NCI-H128 (cell line): Measurements from ENCODE around the gene AFDN.

Experiments
- DNase-seq: peaks from one replicate; lab custom pipeline; 2025; ENCODE audit not compliant: unreplicated experiment; lab: John Stamatoyannopoulos, UW

The AFDN gene

DNA sequence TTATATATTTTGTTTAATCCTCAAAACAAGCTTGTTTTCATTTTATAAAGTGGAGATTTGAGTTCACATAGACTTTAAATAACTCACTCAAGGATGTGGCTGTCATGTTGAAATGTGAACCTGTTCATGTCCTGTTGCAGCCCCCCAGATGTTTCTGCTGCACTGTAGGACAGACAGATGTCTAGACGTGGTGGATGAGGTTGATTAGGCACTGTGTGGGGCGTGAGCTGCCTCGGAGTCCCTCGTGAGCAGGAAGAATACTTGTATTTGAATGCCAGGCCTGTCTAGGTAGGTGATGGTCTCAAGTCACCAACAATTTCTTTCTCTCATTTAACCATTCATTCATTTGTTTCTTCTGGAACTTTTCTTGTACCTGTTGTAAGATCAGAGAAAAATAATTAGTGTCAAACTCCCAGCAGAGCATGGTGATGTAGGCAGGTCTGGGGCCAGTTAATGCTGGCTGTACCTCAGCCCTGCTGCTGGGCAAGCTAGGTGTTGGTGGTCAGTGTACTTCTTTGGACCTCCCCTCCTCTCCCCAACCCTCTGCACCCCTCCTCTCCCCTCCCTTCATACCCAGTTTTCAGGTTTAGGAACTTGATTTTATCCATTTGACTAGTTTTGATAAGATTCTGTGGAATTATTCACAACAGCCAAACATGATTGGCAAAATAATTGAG, 34.0 kb downstream of the AFDN start:
- no peak for DNase-seq

DNA sequence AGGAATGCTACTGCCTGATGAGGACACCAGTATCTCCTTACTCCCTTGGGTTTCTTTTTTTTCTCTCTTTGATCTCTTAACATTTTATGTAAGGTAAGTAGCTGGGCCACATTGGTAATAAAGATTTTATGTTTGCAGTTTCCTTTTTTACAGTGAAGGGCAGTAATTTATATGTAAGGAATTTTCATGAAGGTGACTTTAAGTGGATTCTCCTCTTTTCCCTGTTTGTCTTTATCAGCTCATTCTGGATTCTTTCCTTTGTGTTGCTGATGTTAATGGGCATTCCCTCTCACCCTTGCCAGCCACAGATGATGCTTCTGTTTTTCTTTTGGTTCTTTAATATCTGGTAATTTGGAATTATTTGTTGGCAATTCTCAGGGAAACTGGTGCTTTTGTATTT, 34.7 kb downstream of the AFDN start:
- no peak for DNase-seq

DNA sequence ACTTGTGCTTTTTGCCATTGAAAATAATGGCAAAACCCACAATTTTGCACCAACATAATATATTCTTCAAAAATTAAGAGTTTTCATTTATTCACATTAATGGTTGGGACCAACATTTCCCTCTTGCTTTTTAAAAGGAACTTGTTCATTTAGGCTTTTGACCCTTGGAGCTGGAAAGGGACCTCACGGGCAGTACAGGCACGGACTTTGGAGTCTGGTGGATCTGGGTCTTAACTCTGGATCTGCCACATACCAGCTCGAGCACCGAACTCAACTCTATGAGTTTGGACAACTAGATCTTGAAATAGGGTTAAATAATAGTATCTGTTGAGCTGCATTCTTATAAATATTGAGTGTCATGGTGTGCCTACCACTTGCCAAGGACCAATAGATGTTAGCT, 37.2 kb downstream of the AFDN start:
- DNase-seq, result no peak

DNA sequence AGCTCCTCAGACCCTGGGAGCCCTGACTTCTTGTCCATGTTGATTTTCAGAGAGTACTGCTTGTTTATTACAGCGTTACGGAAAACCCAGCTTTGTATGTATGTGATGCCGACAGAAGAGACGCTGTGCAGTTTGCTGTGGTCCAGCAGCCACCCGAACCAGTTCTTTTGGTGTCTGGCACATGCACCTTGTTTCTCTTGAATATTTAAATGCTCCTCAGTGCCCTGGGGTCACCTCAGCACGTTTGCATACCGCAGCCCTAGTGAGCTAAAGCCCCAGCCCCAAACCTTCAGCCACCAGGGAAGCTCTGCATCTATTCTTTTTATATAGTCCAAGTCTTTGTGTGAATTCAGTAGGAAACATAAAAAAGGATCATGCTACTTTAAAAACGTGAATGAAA, 39.9 kb downstream of the AFDN start:
- DNase-seq, result no peak

DNA sequence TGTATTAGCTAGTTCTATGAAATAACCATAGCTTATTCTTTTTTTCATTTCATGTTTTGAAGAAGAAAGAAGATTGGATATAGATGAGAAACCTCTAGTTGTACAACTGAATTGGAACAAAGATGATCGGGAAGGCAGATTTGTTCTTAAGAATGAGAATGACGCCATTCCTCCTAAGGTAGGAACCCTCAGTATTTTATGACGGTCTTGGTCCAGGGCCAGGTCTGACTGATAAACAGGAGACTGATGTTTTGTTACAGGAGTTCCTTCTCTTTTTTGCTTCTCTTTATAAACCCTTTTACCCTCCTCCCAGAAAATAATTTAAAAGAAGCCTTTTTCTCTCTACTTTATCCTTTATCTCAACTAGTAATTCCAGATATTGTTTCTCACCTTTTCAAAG, 43.6 kb downstream of the AFDN start:
- DNase-seq, result no peak

DNA sequence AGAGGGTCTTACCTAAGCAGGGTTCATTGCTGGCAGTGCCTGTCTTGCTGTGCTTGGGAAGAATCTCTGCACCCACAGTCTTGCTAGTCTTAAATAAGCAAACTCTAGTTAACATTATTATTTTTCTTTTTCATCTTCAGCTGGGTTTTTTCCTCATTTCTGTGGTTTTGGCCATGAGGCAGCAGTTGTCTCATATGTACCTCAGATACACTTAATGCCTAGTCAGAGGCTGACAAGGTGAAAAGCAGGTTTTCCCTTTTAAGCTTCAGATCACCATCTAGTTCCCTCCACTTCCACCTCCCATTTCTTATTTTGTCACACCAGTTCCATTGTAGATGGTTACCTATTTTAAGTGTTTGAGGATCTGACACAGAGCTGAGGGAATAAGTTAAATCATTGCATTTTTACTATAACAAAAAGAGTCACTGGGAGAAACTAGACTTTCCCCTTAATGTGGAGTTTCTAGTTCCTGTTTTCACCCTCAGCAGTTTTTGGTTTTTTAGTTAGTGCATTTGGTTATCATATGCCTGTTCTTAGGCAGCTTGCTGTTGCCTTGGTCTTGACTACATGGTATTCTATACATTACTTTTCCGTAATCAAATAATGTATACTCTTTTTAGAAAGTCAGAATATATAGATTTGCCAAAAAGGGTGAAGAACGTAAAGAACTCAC, 46.0 kb downstream of the AFDN start:
- DNase-seq, result no peak

DNA sequence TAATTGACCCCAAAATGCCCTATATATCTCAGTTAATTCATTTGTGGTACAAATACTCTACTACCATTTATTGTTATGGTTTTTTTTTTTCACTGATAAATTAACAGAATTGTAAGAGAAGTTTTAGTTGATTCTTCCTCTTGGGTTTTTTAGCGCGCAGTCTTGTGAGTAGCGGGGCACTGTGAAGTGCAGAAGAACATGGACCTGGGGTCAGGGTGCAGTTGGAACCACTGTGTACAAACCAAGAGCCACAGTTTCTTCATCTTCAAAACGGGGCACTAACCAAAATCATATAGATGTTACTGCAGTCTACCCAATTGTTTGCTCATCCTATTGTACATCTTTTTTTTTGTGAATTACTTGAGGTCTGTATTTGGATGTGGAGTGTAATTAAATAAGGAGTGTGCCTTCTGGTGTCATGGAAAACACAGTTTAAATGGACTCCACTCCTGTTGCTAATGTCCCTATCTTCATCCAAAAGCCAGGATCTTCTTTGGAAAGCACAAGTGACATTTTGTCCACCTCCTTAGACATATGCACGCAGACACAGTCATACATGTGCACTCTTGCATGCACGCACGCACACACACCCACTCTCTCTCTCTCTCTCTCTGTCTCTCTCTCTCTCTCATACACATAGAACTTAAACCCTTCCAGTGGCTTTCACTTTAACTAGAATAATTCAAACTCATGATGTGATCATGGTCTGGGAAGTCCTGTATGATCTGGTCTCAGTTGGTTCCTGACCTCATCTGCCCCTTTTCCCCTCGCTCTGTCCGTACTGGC, 51.5 kb downstream of the AFDN start:
- DNase-seq, result no peak

DNA sequence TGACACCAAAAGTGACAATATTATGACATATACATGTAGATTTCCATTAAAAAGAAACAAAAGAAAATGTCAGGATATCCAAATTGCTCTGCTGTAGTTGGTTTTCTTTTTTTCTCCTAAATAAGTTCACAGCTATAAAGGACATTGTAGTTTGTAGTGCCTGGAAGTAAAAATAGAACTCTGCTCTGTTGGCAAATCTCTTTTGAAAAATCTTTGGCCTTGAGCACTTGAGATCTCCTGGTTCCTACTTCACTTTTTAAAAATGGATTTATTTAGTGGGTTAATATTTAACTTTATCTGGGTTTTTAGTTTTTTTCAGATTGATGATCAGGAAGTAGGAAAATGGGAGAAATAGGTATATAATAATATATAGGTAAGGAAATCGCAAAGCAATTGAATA, 52.9 kb downstream of the AFDN start:
- DNase-seq, result no peak

DNA sequence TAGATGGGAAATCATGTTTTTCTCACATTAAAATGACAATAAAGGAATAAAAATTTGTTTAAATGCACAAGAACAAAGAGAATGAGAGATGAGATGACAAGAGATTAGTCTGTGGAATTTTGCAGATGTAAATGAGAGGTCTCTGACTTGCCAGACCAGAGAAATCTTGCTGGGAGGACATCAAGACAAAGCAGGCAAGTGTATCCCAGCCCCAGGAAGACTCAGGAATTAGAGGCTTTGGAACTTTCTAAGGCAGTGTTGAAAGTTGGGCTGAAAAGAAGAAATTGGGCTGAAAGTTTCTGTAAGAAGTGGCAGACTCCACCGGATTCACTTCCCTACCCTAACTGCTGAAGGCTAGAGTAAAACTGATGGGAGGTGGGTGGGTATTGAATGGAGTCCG, 54.6 kb downstream of the AFDN start:
- DNase-seq, result no peak

DNA sequence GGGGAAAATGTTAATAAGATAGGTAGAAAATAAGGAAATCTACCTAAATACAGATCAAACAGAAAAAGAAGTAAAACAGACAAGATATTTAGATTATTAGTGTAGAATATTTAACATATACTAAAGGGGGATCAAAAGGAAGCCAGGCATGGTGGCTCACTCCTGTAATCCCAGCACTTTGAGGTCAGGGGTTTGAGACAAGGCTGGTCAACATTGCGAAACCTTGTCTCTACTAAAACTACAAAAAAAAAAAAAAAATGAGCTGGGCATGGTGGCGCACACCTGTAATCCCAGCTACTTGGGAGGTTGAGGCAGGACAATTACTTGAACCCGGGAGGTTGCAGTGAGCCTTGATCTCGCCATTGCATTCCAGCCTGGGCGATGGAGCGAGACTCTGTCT, 55.5 kb downstream of the AFDN start:
- no peak for DNase-seq

DNA sequence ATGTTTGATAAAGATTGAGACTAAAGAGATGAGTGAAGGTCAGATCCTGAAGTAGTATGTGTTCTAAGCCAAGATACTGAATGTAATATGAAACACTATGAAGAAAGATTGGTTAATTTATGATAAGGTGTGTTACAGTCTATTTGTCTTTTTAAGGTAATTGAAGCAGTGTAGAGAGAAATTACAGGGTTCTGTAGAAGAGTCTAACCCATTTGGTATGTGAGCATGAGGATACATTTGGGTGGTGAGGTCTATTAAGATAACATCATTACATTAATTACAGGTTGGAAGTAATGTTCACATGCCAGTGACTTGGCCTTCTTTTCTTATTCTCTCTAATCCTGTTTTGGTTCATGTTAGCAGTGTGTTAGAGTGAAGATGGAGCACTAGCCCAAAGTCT, 61.4 kb downstream of the AFDN start:
- DNase-seq, result no peak

DNA sequence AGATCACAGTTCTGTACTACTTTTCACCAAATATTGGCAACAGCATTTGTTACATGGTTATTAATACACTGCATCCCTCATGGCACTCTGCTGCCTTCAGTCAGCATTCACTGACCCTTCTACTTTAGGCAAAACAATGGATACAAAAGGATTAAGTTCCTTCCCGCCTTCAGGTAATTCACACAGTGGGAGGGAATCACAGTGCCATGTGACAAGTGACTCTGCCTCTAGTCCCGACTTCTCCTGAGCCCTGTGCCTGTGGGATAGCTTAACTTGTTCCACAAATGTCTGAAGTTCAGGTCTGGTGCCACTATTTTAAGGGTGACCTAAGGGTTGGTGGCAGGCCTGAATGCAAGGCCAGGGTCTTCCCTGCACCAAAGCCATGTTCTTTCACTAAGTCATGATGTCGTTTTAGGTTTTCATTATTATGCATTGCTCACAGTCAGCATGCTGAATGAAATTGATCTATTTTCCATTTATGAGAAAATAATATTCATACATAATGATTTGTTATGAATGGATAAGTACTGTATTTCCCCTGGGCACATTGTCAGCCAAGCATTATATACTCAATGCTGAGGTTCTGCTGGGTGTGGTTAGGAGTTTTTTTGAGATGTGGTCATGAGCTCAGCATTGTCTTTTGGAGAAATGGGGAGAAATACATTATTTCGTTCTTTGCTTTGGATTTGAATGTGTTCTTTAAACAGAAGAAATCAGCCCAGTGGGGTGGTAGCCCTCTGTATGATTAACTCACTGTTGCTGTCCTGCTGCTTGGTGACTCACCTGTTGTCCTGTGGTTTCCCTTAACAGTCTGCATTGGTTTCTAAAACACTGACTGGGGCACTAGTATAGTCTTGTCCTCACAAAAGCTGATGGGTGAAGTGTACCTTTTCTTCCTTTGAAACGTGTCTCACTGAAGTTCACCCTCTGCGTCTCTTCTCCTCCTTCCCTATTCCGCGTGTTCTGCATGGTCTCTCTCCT, 66.4 kb downstream of the AFDN start:
- no peak for DNase-seq

DNA sequence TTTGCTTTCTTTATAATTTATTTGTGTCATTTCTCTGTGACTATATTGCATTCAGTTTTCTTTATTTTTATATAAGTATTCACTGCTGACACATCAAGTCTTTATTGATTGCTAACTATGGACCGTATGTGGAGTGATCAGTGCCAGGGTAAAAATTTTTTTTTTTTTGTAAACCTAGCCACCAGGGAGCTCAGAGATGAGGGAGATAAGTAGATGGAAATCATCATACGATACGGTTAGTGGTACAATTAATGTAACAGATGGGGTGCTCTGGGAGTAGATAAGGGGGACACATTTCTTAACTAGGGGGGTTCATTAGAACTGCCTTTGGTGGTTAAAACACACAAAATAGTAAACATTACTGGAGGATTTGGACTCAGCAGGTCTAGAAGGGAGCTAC, 68.3 kb downstream of the AFDN start:
- no peak for DNase-seq

DNA sequence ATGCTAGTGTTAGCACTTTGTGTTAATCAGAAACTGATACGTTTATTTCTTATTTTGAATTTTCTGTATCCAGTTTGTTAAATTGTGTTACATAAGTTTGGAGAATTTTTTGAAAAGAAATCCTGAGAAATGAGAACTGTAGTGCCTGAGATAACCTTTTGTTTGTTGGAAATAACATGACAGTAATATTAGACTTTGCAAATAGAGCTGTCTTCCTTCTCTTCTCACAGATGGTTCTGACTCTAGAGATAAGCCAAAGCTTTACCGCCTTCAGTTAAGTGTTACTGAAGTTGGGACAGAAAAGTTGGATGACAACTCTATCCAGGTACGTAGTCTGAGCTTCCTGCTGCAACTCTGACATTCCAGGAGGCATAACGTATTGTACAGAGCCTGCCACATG, 69.9 kb downstream of the AFDN start:
- DNase-seq, result no peak

DNA sequence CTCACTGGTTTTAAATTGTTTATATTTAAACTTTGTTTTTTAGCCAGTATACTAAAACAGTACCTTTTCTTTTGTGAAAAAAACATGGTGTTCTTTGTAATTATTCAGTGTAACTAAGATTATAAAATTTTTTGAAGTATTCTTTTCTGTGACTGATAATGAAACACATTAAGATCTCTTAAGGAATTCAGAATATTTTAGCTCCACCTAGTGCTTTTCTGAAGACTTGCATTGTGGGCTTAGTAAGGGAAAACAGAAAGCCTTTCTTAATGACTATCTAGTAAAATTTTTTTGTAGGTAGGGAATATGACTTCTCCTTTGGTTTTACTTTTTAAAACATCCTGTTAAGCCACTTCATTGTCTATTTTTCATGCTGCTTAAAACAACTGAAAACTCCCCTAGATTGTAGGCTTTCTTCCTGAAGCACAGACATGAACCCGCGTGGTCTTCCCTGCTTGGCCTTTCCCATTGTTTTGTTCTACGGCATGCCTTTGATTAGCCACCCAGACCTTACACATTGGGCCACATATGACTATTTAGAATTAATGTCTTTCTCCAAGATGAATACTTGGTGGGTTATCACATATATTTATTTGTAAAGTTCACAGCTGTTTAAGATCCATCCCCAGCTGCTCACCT, 72.1 kb downstream of the AFDN start:
- no peak for DNase-seq

DNA sequence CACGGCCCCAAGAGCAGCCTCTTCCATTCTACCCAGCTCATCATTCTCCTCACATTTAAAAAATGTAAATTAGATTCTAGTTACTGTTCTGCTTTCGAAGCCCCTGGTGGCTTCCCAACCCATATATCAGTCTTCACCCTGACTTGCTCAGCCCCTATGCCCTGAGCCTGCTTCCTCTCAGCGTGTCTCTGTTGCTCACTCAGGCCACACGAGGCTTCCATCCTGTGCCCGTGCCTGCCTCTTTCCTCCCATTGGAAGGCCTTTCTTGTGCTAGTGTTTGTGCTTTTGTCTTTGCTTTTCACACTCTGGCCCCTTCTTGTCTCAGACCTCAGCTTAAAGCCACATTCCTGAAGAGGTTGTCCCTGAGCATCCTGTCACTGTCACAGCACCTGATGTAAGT, 78.1 kb downstream of the AFDN start:
- no peak for DNase-seq

DNA sequence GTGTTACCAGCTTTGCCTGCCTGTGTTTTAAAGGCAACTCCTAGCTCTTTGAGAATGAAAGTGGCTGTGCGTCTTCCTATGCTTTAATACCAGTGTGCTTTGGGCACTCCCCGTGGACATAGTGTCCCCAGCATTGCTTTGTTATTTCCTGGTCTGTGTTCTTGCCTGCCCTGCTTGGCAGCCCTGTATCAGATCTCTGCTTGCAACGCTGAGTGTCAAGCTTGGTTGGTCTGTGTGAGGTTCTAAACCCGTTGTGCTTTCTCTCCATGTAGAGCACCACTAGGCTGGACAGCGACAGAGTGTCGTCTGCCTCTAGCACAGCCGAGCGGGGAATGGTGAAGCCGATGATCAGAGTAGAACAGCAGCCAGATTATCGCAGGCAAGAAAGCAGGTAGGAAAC, 80.2 kb downstream of the AFDN start:
- no peak for DNase-seq

DNA sequence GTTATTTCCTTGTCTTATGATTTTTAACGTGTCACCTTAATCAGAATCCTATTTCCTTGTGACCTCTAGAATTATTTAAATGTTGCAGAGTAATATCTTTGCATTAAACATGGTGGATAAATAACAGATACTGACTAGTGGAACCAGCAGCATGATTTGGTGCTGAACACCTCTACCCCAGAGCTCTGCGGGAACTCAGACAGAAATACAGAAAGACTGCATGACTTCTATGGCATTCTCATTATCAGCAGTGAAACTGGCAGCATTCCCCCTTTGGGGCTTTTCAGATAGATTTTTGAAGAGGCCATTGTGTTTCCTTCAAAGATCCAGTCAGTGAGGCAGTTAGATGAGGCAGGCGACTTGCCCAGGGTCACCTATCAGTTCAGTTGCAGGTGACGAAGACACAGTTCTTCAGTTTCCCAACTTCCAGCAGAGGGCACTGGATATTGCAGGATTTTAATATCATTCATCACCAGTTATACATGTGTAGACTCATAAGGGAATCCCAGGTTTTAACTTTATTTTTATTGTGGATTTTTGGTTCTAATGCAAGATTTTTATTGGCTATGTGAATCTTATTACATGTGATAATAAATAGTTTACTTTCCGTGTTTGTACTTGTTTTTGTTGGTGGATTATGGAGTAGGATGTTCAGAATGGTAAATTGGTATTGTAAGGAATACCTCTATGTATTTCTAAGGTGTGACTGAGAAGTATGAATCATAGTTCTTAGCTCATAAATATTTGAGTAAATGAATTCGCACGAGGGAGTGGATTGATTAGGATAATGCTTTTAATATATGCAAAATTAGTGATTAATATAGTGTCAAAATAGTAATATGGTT, 81.3 kb downstream of the AFDN start:
- DNase-seq, result no peak

DNA sequence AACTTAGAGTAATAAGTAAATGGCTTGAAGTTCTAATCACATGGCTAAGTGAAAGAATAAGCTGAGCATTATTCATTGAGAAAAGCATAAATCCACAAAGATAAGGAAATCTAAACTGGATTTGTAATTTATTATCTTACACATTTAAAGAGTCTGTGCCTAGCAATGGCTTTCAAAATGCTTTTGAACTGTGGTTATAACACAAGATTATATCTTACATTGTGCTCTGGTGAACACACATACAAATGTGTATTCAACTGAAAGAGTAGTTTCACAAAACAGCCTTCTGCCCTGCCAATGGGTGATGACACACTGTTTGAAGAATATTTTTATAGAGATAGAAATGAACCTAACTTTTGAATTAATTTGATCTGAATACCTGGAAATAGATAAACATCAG, 83.3 kb downstream of the AFDN start:
- no peak for DNase-seq

DNA sequence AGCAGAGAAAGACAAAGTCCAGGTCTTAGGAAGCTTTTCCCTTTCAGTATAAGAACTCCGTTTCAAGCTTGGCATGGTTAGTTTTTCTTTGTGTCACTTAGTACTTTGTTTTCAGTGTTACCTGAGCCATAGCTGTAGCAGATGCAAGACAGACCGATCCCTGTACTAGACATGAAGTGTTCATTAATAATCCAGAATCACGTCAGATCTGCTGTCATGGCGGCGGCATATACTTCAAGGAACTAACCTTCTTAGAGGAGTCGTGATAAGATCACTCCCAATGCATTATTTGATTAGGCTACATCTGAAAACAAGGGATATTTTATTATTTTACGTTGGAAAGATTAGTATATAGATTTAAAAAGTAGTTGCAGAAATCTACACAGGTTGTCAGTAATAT, 83.9 kb downstream of the AFDN start:
- DNase-seq, result no peak
